K562 (cell line): ENCODE data around the gene NDUFAF5. TPM values are rescaled to one million over a fixed set of nuclear protein-coding genes. Genes with fewer than 3 reads are reported as not detected.

Experiments used
- ATAC-seq: fragments of 200-7000 bp; cut with Tn5 transposase; 3 replicates; pipeline ENCODE4 v1.9.1; 2020; ENCODE audit warnings: moderate library complexity
- BruUV-seq: library from RNA; stranded (reverse); fragments of 400-500 nt; replicated peaks from 2 replicates; lab custom pipeline; 2021; lab: Mats Ljungman, UMichigan
- CTCF ChIA-PET: fragments of 300-600 bp; formaldehyde crosslinking; extraction: SDS; loops from one replicate; lab custom pipeline; 2021; ENCODE audit warnings: low intra/inter-chr PET ratio; lab: Yijun Ruan, JAX
- POLR2A ChIA-PET: fragments of 300-600, 350-650 bp; sonication (Branson Sonifier 250); formaldehyde crosslinking; extraction: SDS; loops from one replicate; lab custom pipeline; 2021; ENCODE audit warnings: antibody characterized with exemption, inconsistent platforms; lab: Yijun Ruan, JAX
- DNase-seq, 4 experiments: peaks; one replicate each; pipeline versions ENCODE4 v3.0.0 to v3.0.0-alpha.2; 2011 to 2018; ENCODE audit warnings: low spot score in 3 of 4, mixed read lengths in 3 of 4; ENCODE audit errors: extremely low read depth in 1 of 4
- FAIRE-seq: peaks from 2 replicates; lab custom pipeline; 2011; peaks lifted over from hg19 to GRCh38; lab: Jason Lieb, UNC
- H2AFZ ChIP-seq: 2 replicates; pipeline ENCODE4 v1.6.0; 2011; ENCODE audit warnings: low read depth, low read length, control low read depth, inconsistent platforms
- H3K27ac ChIP-seq: fragments of 200-600 bp; 3 replicates; pipeline ENCODE4 v1.8.0; 2011; ENCODE audit warnings: low read depth, mild to moderate bottlenecking, control low read depth, inconsistent platforms, low read length, moderate library complexity, mixed read lengths; ENCODE audit errors: extremely low read depth
- H3K27me3 ChIP-seq, 2 experiments: fragments of 300-600 bp in 1 of 2; 2 replicates in 1 of 2; 3 replicates in 1 of 2; pipeline versions ENCODE4 v1.6.0 to v1.8.0; 2011; ENCODE audit warnings: inconsistent platforms in 2 of 2, low read length in 2 of 2, mild to moderate bottlenecking in 1 of 2, mixed read lengths in 1 of 2, moderate library complexity in 1 of 2; ENCODE audit not compliant: control insufficient read depth in 2 of 2, insufficient read depth in 2 of 2
- H3K36me3 ChIP-seq: fragments of 300-600 bp; 3 replicates; pipeline ENCODE4 v1.8.0; 2011; ENCODE audit warnings: mild to moderate bottlenecking, low read length, inconsistent platforms; ENCODE audit not compliant: control insufficient read depth, insufficient read depth
- H3K4me1 ChIP-seq, 2 experiments: fragments of 200-600 bp in 1 of 2; replicated peaks in 1 of 2; 2 replicates in 1 of 2; 3 replicates in 1 of 2; pipeline versions ENCODE4 v1.5.1 to v1.8.0; 2011; ENCODE audit warnings: inconsistent platforms in 2 of 2, low read length in 2 of 2, mild to moderate bottlenecking in 1 of 2, mixed read lengths in 1 of 2, moderate library complexity in 1 of 2; ENCODE audit not compliant: control insufficient read depth in 2 of 2, insufficient read depth in 2 of 2
- H3K4me2 ChIP-seq: 2 replicates; pipeline ENCODE4 v1.6.1; 2011; ENCODE audit warnings: low read length, control low read depth, inconsistent platforms, mixed read lengths; ENCODE audit not compliant: insufficient read depth
- H3K4me3 ChIP-seq: fragments of 200-600 bp; sonication (generic), shearing (Covaris generic); 2 replicates; pipeline ENCODE4 v1.5.1; 2016; ENCODE audit warnings: control low read depth, inconsistent platforms
- H3K79me2 ChIP-seq: fragments of 200-600 bp; 3 replicates; pipeline ENCODE4 v1.8.0; 2011; ENCODE audit warnings: low read length, inconsistent platforms; ENCODE audit not compliant: control insufficient read depth, insufficient read depth
- H3K9ac ChIP-seq, 2 experiments: 2 replicates each; pipeline versions ENCODE4 v1.6.0 to v1.6.1; 2011; ENCODE audit warnings: low read depth in 2 of 2, low read length in 2 of 2, control low read depth in 1 of 2, inconsistent platforms in 1 of 2, mild to moderate bottlenecking in 1 of 2, mixed read lengths in 1 of 2; ENCODE audit not compliant: insufficient read depth in 1 of 2
- H3K9me1 ChIP-seq: one replicate; pipeline ENCODE4 v1.6.0; 2011; ENCODE audit warnings: inconsistent platforms, mild to moderate bottlenecking, low read length, moderate library complexity; ENCODE audit not compliant: control insufficient read depth, insufficient read depth
- H3K9me3 ChIP-seq: replicated peaks from 2 replicates; pipeline ENCODE4 v1.5.1; 2011; ENCODE audit warnings: low read depth, low read length, inconsistent platforms; ENCODE audit not compliant: control insufficient read depth, insufficient read depth
- H4K20me1 ChIP-seq: replicated peaks from 2 replicates; pipeline ENCODE4 v1.6.1; 2011; ENCODE audit warnings: low read length, inconsistent platforms, mixed read lengths; ENCODE audit not compliant: control insufficient read depth, insufficient read depth
- CBX1 ChIP-seq: sonication (generic); IDR thresholded peaks from 2 replicates; pipeline ENCODE4 v1.6.1; 2016; ENCODE audit warnings: antibody characterized with exemption, low read depth, mild to moderate bottlenecking
- ERF ChIP-seq: fragments of 450-650 bp; formaldehyde crosslinking; IDR thresholded peaks from 2 replicates; pipeline ENCODE4 v1.4.0; 2020; ENCODE audit warnings: mild to moderate bottlenecking, mixed read lengths
- FOXA3 ChIP-seq, 2 experiments: fragments of 450-650 bp in 1 of 2; sonication (generic) in 1 of 2; formaldehyde crosslinking; IDR thresholded peaks in 1 of 2; conservative IDR thresholded peaks in 1 of 2; 2 replicates each; pipeline versions ENCODE4 v1.4.0 to v1.8.0; 2020 to 2022; ENCODE audit warnings: mild to moderate bottlenecking in 2 of 2, missing genetic modification reagents in 1 of 2
- FOXJ3 ChIP-seq: sonication (generic); formaldehyde crosslinking; IDR thresholded peaks from 2 replicates; pipeline ENCODE4 v1.4.0; 2020; ENCODE audit warnings: mild to moderate bottlenecking, missing genetic modification reagents
- HEY1 ChIP-seq: fragments of 250-450 bp; sonication (Bioruptor Pico); IDR thresholded peaks from 2 replicates; pipeline ENCODE4 v1.5.0; 2020; ENCODE audit warnings: mild to moderate bottlenecking, moderate library complexity, borderline replicate concordance
- NFRKB ChIP-seq: fragments of 450-650 bp; IDR thresholded peaks from 2 replicates; pipeline ENCODE4 v1.6.1; 2016; ENCODE audit warnings: low read depth
- POLR2G ChIP-seq: fragments of 200-400 bp; formaldehyde crosslinking; IDR thresholded peaks from 2 replicates; pipeline ENCODE4 v1.6.1; 2017; ENCODE audit warnings: low read depth, mild to moderate bottlenecking, antibody characterized with exemption, low read length, moderate library complexity
- RFX7 ChIP-seq: fragments of 250-450 bp; sonication (Bioruptor Pico); IDR thresholded peaks from 2 replicates; pipeline ENCODE4 v1.5.1; 2021; ENCODE audit warnings: mild to moderate bottlenecking
- ZNF23 ChIP-seq: fragments of 250-450 bp; sonication (Bioruptor Pico); IDR thresholded peaks from 2 replicates; pipeline ENCODE4 v1.4.0; 2020; ENCODE audit warnings: mild to moderate bottlenecking
- WGBS: fragments of 100-300 bp; shearing (Covaris generic); methylation state at CpG from one replicate; pipeline ENCODE4 v1.1.6; 2016; ENCODE audit warnings: low coverage, mixed read lengths; ENCODE audit not compliant: insufficient coverage; ENCODE audit errors: missing lambda C conversion rate; 5-methylcytosine and 5-hydroxymethylcytosine counted together
- in situ Hi-C: fragments of 300-500 bp; cut with MboI; formaldehyde crosslinking; loops from 4 replicates; pipeline ENCODE4 v1.15.0; 2018; ENCODE audit warnings: inconsistent platforms, mixed read lengths
- intact Hi-C: fragments of 100-400 bp; cut with micrococcal nuclease; formaldehyde crosslinking; loops from 2 replicates; pipeline ENCODE4 v1.14.2; 2022
- polyA plus RNA-seq, 8 experiments: library from polyadenylated mRNA; depleted of rRNA in 4 of 8; stranded (reverse) in 5 of 8; unstranded in 3 of 8; fragments of >200 nt; fragmentation: Nextera tagmentation in 2 of 8; fragmentation: Illumina TruSeq in 1 of 8; extraction: Ambion mirVana in 2 of 8; extraction: Trizol in 1 of 8; gene quantifications; 2 replicates each; pipeline versions ENCODE4 v1.2.1 to v1.2.3, GENCODE V29; 2011 to 2014; ENCODE audit warnings: inconsistent platforms in 1 of 8, missing spikeins in 1 of 8
- total RNA-seq, 7 experiments: library from RNA; depleted of rRNA in 6 of 7; stranded (reverse); fragments of >200 nt in 6 of 7; fragmentation: Illumina TruSeq in 2 of 7; extraction: Trizol in 2 of 7; gene quantifications; 2 replicates each; pipeline versions ENCODE4 v1.2.1 to v1.2.3, GENCODE V29; 2011 to 2021; ENCODE audit warnings: low replicate concordance in 1 of 7

Gene NDUFAF5
- total and polyA plus RNA-seq, 9 of the 15 experiments (the other 6 are each of a cell fraction or from before 2014, with no cell fraction given) = 17.2 to 33.1 (median 27.3) TPM

GRCh38 chr20:13840093-13840465 is 55.3 kb downstream of the NDUFAF5 start:
- no peaks in the 10 kb centered on the region for H3K79me2 ChIP-seq
- in situ Hi-C loops (no loop called here), intact Hi-C loops (no loop called here)
- H2AFZ ChIP-seq = no peak overlapping the region
- no TSS peak for BruUV-seq
- ATAC-seq (no peak), FAIRE-seq (no peak), DNase-seq (no peak)
- H3K4me1 ChIP-seq = no peaks in the 10 kb centered on the region
- no peak overlapping the region for H3K9ac ChIP-seq
- WGBS = 2% methylated on average over 4 of the region's 4 CpGs
- H3K9me3 ChIP-seq = no peaks in the 10 kb centered on the region
- TF ChIP-seq ZNF23 (CRISPR knock-in tag) = no peak
- TF ChIP-seq NFRKB = no peak
- no peak for TF ChIP-seq POLR2G
- no peak for TF ChIP-seq HEY1
- TF ChIP-seq CBX1 = no peak
- no peak for TF ChIP-seq ERF (CRISPR knock-in tag)
- no peak for TF ChIP-seq FOXJ3 (CRISPR knock-in tag)
- TF ChIP-seq FOXA3 (CRISPR knock-in tag; conservative IDR thresholded peaks at IDR 0.05 in 1 of 2, IDR thresholded peaks at IDR 0.05 in 1 of 2) = no peak
- no peak for TF ChIP-seq RFX7 (CRISPR knock-in tag)
- H3K36me3 ChIP-seq = no peaks in the 10 kb centered on the region
- no peaks in the 10 kb centered on the region for H4K20me1 ChIP-seq
- no peak overlapping the region for H3K4me3 ChIP-seq
- no peaks in the 10 kb centered on the region for H3K9me1 ChIP-seq
- no peak overlapping the region for H3K4me2 ChIP-seq
- no peak overlapping the region for H3K27ac ChIP-seq
- POLR2A ChIA-PET = interaction anchor here (0.7 kb wide), 1 partner anchor 206 kb away, joined by 3 read pairs; no protein-coding TSS in a partner anchor
- CTCF ChIA-PET = no interaction called here
- H3K27me3 ChIP-seq = peaks cover 0 to 5% of the 10 kb centered on the region in 2 experiments; a peak in 3 of 5 replicates
